ENCODE measurements around the gene HEXIM2. TPM values are rescaled to one million over a fixed set of nuclear protein-coding genes. Genes with fewer than 3 reads are reported as not detected.

Gene HEXIM2
- total RNA-seq, 4 donors from 2014 or later = 3.8 to 11.1 (median 8.6) TPM

DNA sequence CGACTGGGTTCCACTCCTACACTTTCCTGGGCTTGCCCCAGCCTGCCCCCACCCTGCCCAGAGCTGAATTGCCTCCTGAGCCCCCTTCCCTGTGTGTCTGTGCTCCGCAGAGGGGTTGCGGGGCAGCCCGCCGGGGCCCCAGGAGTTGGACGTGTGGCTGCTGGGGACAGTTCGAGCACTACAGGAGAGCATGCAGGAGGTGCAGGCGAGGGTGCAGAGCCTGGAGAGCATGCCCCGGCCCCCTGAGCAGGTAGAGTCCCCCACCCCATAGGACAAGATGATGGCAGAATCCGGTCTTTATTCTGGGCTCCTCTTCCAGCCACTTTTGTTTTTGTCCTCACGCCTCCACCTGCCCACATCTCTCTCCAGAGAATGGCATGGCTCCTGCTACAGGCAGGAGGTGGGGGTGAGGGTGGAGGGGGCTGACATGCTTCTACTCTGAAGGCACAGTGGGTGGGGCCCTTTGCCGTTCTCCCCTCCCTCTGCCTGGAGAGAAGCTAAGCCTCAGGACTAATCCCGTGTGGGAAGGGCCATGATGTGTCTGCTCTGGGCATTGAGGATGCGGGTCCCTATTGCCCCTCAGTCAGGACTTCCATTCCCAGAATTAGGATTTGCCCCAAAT, 22.7 kb upstream of the HEXIM2 start:
- Histone ChIP-seq H3K27me3 (no peaks in the 10 kb centered on the region), H3K27ac (no peak overlapping the region), H3K9me3 (no peaks in the 10 kb centered on the region), H3K36me3 (peaks cover 0 to 39% of the 10 kb centered on the region in 2 donors), H3K4me1 (peaks cover 0 to 44% (median 16%) of the 10 kb centered on the region in 3 donors), H3K4me3 (no peak overlapping the region)
- TF ChIP-seq EP300 (IDR thresholded peaks at IDR 0.05) (no peak), POLR2A (IDR thresholded peaks at IDR 0.05) (no peak), POLR2AphosphoS5 (IDR thresholded peaks at IDR 0.05) (no peak)
- TF ChIP-seq, protein P1, sequence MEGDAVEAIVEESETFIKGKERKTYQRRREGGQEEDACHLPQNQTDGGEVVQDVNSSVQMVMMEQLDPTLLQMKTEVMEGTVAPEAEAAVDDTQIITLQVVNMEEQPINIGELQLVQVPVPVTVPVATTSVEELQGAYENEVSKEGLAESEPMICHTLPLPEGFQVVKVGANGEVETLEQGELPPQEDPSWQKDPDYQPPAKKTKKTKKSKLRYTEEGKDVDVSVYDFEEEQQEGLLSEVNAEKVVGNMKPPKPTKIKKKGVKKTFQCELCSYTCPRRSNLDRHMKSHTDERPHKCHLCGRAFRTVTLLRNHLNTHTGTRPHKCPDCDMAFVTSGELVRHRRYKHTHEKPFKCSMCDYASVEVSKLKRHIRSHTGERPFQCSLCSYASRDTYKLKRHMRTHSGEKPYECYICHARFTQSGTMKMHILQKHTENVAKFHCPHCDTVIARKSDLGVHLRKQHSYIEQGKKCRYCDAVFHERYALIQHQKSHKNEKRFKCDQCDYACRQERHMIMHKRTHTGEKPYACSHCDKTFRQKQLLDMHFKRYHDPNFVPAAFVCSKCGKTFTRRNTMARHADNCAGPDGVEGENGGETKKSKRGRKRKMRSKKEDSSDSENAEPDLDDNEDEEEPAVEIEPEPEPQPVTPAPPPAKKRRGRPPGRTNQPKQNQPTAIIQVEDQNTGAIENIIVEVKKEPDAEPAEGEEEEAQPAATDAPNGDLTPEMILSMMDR (IDR thresholded peaks at IDR 0.05) = no peak
- ATAC-seq = no peak
- 67 to 90% methylated on average over 2 to 3 of the region's 14 CpGs for WGBS, 2 donors (ENCODE audit: low coverage in 1 of 2)

DNA sequence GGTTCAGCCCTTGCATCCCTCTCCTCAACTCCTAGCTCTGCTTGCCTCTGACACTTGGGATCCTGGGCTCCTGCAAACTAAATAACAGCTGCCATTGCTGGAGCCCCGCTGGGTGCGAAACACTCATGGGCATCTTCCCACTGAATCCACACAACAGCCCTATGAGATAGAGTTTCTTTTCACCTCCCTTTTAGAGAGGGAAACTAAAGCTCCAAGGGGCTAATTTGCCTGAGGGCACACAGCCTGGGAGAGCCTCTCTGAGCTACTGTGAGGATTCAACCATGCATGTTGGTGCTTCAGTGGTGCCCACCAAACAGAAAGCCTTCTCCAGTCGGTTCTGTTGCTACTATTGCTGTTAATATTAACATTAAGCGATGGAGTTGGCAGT, 22.1 kb upstream of the HEXIM2 start:
- 20% methylated on average over 1 of the region's 4 CpGs; no CpG with 5 or more reads in 1 of the 2 donors for WGBS, 2 donors (ENCODE audit: low coverage in 1 of 2)
- no peak for ATAC-seq
- TF ChIP-seq, protein P1 (IDR thresholded peaks at IDR 0.05) = no peak
- Histone ChIP-seq H3K36me3 (peaks cover 0 to 39% of the 10 kb centered on the region in 2 donors), H3K4me1 (peaks cover 0 to 44% (median 16%) of the 10 kb centered on the region in 3 donors), H3K4me3 (no peak overlapping the region), H3K9me3 (no peaks in the 10 kb centered on the region), H3K27ac (no peak overlapping the region), H3K27me3 (no peaks in the 10 kb centered on the region)

DNA sequence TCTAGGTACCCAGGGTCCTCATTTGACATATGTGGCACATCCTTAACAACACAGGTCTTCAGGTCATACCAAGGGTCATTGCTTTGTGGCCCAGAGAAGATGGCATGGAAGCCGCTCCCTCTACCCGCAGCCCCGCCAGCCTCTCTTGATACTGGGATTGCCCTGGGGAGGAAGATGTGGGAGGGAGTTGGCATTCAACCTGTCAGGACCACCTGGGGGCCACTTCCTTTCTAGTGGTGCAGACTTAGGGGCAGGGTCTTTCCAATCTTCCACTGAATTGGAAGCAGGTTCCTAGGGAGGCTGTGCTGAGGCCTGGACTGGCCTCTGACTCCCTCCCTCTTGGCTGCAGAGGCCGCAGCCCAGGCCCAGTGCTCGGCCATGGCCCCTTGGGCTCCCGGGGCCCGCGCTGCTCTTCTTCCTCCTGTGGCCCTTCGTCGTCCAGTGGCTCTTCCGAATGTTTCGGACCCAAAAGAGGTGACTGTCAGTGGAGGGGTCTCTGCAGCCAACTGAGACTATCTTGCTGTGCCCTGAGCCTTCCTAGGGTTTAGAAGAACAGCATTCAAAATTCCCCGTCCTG, 18.5 kb upstream of the HEXIM2 start:
- H3K27me3 ChIP-seq = no peaks in the 10 kb centered on the region
- peaks cover 0 to 28% of the 10 kb centered on the region in 2 donors for H3K36me3 ChIP-seq
- no peak for ATAC-seq
- peaks cover 0 to 46% (median 22%) of the 10 kb centered on the region in 3 donors for H3K4me1 ChIP-seq
- peak overlapping the region; percentile 81 to 98 (median 96) for H3K27ac ChIP-seq
- no CpG with 5 or more reads among the region's 13 CpGs for WGBS, 2 donors (ENCODE audit: low coverage in 1 of 2)
- H3K4me3 ChIP-seq = peak overlapping the region in 1 of 2 donors; percentile 62
- H3K9me3 ChIP-seq = no peaks in the 10 kb centered on the region
- TF ChIP-seq EP300 (IDR thresholded peaks at IDR 0.05) (no peak), POLR2A (IDR thresholded peaks at IDR 0.05) (no peak), POLR2AphosphoS5 (IDR thresholded peaks at IDR 0.05) (no peak)
- TF ChIP-seq, protein P1 (IDR thresholded peaks at IDR 0.05) = no peak

DNA sequence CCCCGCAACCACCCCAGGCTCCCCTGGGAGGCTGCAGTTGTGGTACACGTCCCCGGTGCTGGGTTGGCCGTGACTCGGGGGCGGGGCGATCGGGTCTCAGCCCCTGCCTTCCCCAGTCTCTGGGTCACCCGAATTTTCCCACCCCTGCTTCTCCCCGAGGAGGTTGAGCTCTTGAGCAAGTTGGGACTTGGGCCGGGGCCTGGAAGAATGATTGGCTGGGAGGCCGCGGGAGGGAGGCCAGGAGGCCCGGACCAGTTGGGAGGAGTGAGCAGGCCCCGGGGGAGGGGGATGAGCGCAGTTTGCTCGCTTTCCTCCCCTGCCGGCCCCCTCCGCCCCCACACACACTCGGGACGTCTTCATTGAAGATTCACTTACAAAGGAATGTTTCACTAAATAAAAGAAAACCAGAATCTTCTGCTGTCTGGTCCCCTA, 17.9 kb upstream of the HEXIM2 start:
- peak overlapping the region; percentile 22 to 62 for H3K4me3 ChIP-seq
- no CpG with 5 or more reads among the region's 21 CpGs for WGBS, 2 donors (ENCODE audit: low coverage in 1 of 2)
- ATAC-seq = peak; percentile 52
- H3K4me1 ChIP-seq = peaks cover 0 to 46% (median 22%) of the 10 kb centered on the region in 3 donors
- peak overlapping the region; percentile 81 to 98 (median 96) for H3K27ac ChIP-seq
- no peaks in the 10 kb centered on the region for H3K9me3 ChIP-seq
- TF ChIP-seq, protein P1 (IDR thresholded peaks at IDR 0.05) = peak in 1 of 4 experiments; percentile 25
- TF ChIP-seq POLR2A (IDR thresholded peaks at IDR 0.05) (no peak), EP300 (IDR thresholded peaks at IDR 0.05) (no peak), POLR2AphosphoS5 (IDR thresholded peaks at IDR 0.05) (peak; percentile 36)
- H3K27me3 ChIP-seq = no peaks in the 10 kb centered on the region
- H3K36me3 ChIP-seq = peaks cover 0 to 23% of the 10 kb centered on the region in 2 donors

All from gastroesophageal sphincter (tissue), 4 donors.